VCaP (cell line): Measurements from ENCODE around the gene CFAP90.
A peak's percentile ranks its signal among the peaks of the same experiment; 100 is the strongest.

Source experiments
- H3K27ac ChIP-seq: fragments of 450-650 bp; 2 replicates; pipeline ENCODE4 v1.5.1; 2017
- TF ChIP-seq, protein P1 (sequence below): fragments of 450-650 bp; conservative IDR thresholded peaks from 2 replicates; pipeline ENCODE4 v1.5.1; 2017; ENCODE audit warnings: mild to moderate bottlenecking, moderate library complexity

The CFAP90 gene

GRCh38 chr5:7824995-7825394 is 25.9 kb downstream of the CFAP90 start:
- TF ChIP-seq, protein P1, sequence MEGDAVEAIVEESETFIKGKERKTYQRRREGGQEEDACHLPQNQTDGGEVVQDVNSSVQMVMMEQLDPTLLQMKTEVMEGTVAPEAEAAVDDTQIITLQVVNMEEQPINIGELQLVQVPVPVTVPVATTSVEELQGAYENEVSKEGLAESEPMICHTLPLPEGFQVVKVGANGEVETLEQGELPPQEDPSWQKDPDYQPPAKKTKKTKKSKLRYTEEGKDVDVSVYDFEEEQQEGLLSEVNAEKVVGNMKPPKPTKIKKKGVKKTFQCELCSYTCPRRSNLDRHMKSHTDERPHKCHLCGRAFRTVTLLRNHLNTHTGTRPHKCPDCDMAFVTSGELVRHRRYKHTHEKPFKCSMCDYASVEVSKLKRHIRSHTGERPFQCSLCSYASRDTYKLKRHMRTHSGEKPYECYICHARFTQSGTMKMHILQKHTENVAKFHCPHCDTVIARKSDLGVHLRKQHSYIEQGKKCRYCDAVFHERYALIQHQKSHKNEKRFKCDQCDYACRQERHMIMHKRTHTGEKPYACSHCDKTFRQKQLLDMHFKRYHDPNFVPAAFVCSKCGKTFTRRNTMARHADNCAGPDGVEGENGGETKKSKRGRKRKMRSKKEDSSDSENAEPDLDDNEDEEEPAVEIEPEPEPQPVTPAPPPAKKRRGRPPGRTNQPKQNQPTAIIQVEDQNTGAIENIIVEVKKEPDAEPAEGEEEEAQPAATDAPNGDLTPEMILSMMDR: no peak

GRCh38 chr5:7823594-7823993 is 27.3 kb downstream of the CFAP90 start:
- H3K27ac ChIP-seq: no peak overlapping the region
- TF ChIP-seq, protein P1: no peak

More at GRCh38 chr5:7824995-7825394, 25.9 kb downstream of the CFAP90 start:
- no peak overlapping the region for H3K27ac ChIP-seq

GRCh38 chr5:7822449-7822848 is 28.5 kb downstream of the CFAP90 start:
- H3K27ac ChIP-seq: no peak overlapping the region
- TF ChIP-seq, protein P1: no peak

GRCh38 chr5:7816535-7816901 is 34.4 kb downstream of the CFAP90 start:
- H3K27ac ChIP-seq: no peak overlapping the region
- TF ChIP-seq, protein P1: no peak

DNA sequence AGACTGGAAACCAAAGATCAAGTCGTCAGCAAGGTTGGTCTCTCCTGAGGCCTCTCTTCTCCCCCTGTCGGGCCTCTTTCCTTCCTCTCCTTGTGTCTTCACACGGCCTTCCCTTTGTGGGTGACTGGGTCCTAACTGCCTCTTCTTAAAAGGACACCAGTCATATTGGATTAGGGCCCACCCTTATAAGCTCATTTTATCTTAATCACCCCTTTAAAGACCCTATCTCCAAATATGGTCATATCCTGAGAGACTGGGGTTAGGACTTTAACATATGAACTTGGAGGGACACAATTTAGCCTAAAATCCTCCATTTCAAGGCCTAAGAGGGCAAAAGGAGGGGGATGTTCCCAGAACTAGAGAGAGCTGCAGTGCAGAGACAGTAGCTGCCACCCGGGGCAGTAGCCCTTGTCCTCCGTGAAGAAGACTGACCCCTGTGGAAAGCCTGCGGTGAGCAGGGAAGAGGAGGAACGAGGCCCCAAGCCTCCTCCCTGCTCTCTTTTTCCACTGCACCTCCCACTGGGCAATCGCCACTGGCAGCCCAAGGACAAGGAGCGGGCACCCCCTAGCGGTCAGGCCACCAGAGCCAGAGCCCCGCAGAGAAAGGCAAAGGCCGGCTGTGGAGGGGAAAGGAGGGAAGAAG is 34.9 kb downstream of the CFAP90 start:
- H3K27ac ChIP-seq: no peak overlapping the region
- TF ChIP-seq, protein P1: peak; percentile 29

DNA sequence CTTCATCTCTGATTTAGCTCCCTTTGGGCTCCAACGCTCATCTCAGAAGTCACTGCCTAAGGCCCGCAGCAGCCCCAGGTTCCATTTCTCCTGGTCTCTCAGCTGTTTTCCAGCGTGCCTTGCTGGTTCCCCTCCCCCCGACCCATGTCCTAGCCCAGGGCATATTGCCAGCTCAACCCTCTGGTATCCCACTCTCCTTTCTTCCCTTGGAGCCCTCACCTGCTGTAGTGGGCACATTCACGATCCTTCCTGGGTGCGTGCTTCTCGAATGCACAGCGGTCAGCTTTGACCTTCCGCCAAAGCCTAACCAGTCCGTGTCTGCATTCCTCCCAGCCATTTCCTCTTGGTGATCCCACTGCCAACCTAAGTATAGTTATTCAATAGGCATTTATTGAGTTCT is 36.1 kb downstream of the CFAP90 start:
- TF ChIP-seq, protein P1: no peak
- H3K27ac ChIP-seq: no peak overlapping the region; the same call in 1 of the 2 replicates

GRCh38 chr5:7813576-7813975 is 37.4 kb downstream of the CFAP90 start:
- TF ChIP-seq, protein P1: no peak
- peak overlapping the region; percentile 69 for H3K27ac ChIP-seq
